Thoracic aorta (tissue), 2 donors: ENCODE measurements around the gene GTPBP2. TPM values are rescaled to one million over a fixed set of nuclear protein-coding genes. Genes with fewer than 3 reads are reported as not detected.
"Not testable (repeated sequence)": the region's sequence is repeated elsewhere in the genome, so short reads cannot be mapped to it uniquely, and the experiment has no call there.

Experiments
- ATAC-seq: fragments of 150-250 bp; one replicate; pipeline ENCODE4 v1.8.0; 2017; ENCODE audit warnings: low read depth; ENCODE audit not compliant: insufficient number of reproducible peaks, low FRiP score
- DNase-seq: peaks from one replicate; pipeline ENCODE4 v3.0.0-alpha.2; 2020; ENCODE audit warnings: low spot score
- H3K27ac ChIP-seq, 2 donors: fragments of 200-600 bp; sonication (generic); 1 replicate in 1 of 2; 2 replicates in 1 of 2; pipeline ENCODE4 v1.5.1; 2016; ENCODE audit warnings: mild to moderate bottlenecking in 2 of 2, moderate library complexity in 2 of 2
- H3K27me3 ChIP-seq: fragments of 200-600 bp; sonication (generic); replicated peaks from 2 replicates; pipeline ENCODE4 v1.6.0; 2016; ENCODE audit warnings: mild to moderate bottlenecking; ENCODE audit not compliant: insufficient read depth
- H3K36me3 ChIP-seq: fragments of 200-600 bp; sonication (generic); one replicate; pipeline ENCODE4 v1.5.1; 2016
- H3K4me1 ChIP-seq, 2 donors: fragments of 200-600 bp; sonication (generic); 1 replicate in 1 of 2; 2 replicates in 1 of 2; pipeline versions ENCODE4 v1.5.1 to v1.6.0; 2016; ENCODE audit warnings: low read depth in 2 of 2, mild to moderate bottlenecking in 1 of 2; ENCODE audit not compliant: control insufficient read depth in 1 of 2
- H3K4me3 ChIP-seq: fragments of 200-600 bp; sonication (generic); 2 replicates; pipeline ENCODE4 v1.5.1; 2016; ENCODE audit warnings: mild to moderate bottlenecking
- H3K9me3 ChIP-seq: fragments of 200-600 bp; sonication (generic); 2 replicates; pipeline ENCODE4 v1.5.1; 2016
- total RNA-seq, 2 donors: library from RNA; depleted of rRNA; stranded (reverse); fragments of >200 nt; gene quantifications; one replicate each; pipeline versions ENCODE4 v1.1.0 to v1.2.3, GENCODE V29; 2016
- TF ChIP-seq, protein P1 (sequence below): fragments of 200-600 bp; sonication (generic); IDR thresholded peaks from one replicate; pipeline ENCODE4 v1.5.1; 2019; ENCODE audit warnings: antibody characterized with exemption

Gene GTPBP2
- total RNA-seq, 2 donors from 2014 or later, result 45.9 to 66.1 TPM

DNA sequence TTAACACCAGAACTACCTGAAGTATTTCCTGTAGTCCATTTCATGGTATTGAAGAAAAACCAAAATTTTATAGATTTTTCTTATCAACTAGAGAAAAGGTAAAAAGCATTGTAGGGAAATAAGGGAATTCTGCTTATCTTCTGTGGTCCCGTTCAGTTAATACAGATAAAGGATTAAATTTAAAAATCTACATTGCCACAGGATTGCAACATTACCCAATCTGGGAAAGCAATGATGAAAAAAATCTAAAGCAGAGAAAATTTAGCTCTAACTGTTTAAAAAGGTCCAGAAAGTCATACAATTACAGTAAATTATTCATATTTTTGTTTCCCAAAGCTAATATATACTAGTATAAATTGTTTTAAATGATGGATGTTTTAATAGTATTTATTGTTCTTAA is 35.1 kb downstream of the GTPBP2 start:
- Histone ChIP-seq H3K36me3 (peaks cover 15% of the 10 kb centered on the region), H3K27me3 (no peaks in the 10 kb centered on the region), H3K27ac (no peak overlapping the region), H3K4me1 (no peaks in the 10 kb centered on the region), H3K9me3 (no peaks in the 10 kb centered on the region), H3K4me3 (no peak overlapping the region)
- DNase-seq (no peak), ATAC-seq (no peak)
- TF ChIP-seq, protein P1, sequence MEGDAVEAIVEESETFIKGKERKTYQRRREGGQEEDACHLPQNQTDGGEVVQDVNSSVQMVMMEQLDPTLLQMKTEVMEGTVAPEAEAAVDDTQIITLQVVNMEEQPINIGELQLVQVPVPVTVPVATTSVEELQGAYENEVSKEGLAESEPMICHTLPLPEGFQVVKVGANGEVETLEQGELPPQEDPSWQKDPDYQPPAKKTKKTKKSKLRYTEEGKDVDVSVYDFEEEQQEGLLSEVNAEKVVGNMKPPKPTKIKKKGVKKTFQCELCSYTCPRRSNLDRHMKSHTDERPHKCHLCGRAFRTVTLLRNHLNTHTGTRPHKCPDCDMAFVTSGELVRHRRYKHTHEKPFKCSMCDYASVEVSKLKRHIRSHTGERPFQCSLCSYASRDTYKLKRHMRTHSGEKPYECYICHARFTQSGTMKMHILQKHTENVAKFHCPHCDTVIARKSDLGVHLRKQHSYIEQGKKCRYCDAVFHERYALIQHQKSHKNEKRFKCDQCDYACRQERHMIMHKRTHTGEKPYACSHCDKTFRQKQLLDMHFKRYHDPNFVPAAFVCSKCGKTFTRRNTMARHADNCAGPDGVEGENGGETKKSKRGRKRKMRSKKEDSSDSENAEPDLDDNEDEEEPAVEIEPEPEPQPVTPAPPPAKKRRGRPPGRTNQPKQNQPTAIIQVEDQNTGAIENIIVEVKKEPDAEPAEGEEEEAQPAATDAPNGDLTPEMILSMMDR, result no peak

DNA sequence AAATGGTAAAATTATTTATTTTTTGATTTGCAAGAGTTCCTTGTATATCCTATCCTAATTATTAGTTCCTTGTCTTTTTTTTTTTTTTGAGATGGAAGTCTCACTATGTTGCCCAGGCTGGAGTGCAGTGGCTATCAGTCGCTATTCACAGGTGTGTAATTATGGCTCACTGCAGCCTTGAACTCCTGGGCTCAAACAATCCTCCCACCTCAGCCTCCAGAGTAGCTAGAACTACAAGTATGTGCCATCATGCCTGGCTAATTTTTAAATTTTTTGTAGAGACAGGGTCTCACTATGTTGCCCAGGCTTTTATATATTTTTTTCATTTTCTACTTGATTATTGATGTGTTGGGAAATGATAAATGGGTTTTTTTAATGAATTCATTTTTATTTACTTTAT is 39.5 kb downstream of the GTPBP2 start:
- H3K36me3 ChIP-seq, result peaks cover 20% of the 10 kb centered on the region
- H3K4me3 ChIP-seq, H3K4me1 ChIP-seq, H3K27me3 ChIP-seq, H3K9me3 ChIP-seq, H3K27ac ChIP-seq, DNase-seq, ATAC-seq: not testable (repeated sequence)

DNA sequence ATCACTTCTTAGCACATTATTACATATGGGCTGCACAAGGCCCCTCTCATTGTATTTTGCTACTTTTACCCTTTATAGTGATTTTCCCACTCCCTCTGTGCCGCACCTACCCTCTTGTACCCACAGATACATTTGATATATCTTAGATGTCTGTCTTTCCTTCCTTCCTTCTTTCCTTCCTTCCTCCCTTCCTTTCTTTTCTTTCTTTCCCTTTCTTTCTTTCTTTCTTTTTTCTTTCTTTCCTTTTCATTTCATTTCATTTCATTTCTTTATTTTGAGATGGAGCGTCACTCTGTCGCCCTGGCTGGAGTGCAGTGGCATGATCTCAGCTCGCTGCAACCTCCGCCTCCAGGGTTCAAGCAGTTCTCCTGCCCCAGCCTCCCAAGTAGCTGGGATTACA is 40.9 kb downstream of the GTPBP2 start:
- no peak overlapping the region for H3K27ac ChIP-seq
- H3K4me3 ChIP-seq, result no peak overlapping the region
- no peaks in the 10 kb centered on the region for H3K27me3 ChIP-seq
- TF ChIP-seq, protein P1, result no peak
- H3K36me3 ChIP-seq, result peaks cover 30% of the 10 kb centered on the region
- no peaks in the 10 kb centered on the region for H3K9me3 ChIP-seq
- DNase-seq (no peak), ATAC-seq (no peak)
- no peaks in the 10 kb centered on the region for H3K4me1 ChIP-seq

DNA sequence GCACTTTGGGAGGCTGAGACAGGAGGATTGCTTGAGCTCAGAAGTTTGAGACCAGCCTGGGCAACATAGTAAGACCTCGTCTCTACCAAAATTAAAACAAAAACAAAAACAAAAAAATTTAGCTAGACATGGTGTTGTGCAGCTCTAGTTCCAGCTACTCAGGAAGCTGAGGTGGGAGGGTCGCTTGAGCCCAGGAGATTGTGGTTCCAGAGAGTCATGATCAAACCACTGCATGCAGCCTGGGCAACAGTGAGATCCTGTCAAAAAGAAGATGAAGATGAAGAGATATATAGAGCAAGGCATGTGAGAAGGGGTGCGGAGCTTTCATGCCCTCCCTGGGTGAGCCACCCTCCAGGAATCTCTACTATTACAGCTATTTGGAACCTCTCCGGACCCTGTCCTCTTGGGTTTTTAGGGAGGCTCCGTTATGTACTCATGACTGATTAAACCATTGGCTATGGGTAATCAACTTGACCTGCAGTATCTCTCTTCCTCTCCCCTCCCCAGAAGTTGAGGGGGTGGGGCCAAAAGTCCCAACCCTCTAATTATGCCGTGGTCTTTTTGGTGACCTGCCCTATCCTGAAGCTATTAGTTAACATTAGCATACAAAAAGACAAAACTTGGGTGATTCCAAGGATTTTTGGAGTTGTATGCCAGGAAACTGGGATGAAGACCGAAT is 44.0 kb downstream of the GTPBP2 start:
- TF ChIP-seq, protein P1, result no peak
- Histone ChIP-seq H3K36me3 (peaks cover 23% of the 10 kb centered on the region), H3K27me3 (no peaks in the 10 kb centered on the region), H3K4me3 (no peak overlapping the region), H3K9me3 (no peaks in the 10 kb centered on the region), H3K27ac (no peak overlapping the region), H3K4me1 (no peaks in the 10 kb centered on the region)
- ATAC-seq (no peak), DNase-seq (no peak)

DNA sequence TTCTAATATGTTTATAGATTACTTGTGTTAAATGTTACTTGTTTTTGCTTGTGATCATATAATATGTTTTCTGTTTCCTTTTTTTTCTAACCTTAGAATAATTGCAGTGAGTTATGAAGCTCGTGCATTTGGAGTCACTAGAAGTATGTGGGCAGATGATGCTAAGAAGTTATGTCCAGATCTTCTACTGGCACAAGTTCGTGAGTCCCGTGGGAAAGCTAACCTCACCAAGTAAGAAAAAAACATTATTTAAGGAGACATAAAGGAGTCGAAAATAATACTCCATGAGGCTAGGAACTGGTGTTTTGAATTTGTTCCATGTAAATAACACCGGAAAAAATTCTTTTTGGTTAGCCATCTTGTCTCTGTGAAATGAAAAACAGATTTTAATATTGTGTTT is 46.2 kb downstream of the GTPBP2 start:
- H3K9me3 ChIP-seq, result no peaks in the 10 kb centered on the region
- H3K4me3 ChIP-seq, result no peak overlapping the region
- no peaks in the 10 kb centered on the region for H3K27me3 ChIP-seq
- TF ChIP-seq, protein P1, result no peak
- H3K36me3 ChIP-seq, result peaks cover 23% of the 10 kb centered on the region
- no peak overlapping the region for H3K27ac ChIP-seq
- DNase-seq, result no peak
- peaks cover 0 to 5% of the 10 kb centered on the region in 2 donors for H3K4me1 ChIP-seq
- no peak for ATAC-seq

DNA sequence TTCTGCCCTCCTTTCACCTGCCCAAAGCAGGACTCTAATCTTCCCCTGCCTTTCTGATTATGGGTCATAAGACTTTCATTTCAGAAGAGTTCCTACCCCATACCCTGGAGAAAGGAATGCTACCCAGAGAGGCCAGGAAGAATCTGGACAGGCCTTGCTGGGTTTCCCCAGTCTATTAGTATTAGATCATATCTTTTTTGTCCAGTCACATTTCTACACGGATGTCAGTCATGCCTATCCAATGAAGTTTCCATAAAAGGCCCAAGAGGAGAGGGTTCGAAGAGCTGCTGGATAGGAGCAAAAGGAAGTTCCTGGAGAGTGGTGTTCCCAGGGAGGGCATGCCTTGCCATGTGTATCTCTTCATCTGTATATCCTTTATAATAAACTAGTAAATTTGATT is 49.9 kb downstream of the GTPBP2 start:
- H3K36me3 ChIP-seq, result peaks cover 6% of the 10 kb centered on the region
- TF ChIP-seq, protein P1, result no peak
- no peaks in the 10 kb centered on the region for H3K9me3 ChIP-seq
- H3K4me1 ChIP-seq, result peaks cover 12 to 25% of the 10 kb centered on the region in 2 donors
- DNase-seq (no peak), ATAC-seq (no peak)
- no peak overlapping the region for H3K27ac ChIP-seq
- no peak overlapping the region for H3K4me3 ChIP-seq
- no peaks in the 10 kb centered on the region for H3K27me3 ChIP-seq
